HG02943 (cell line): ENCODE results near the gene CD19.
"Not testable (repeated sequence)": the region's sequence is repeated elsewhere in the genome, so short reads cannot be mapped to it uniquely, and the experiment has no call there.

Source experiments
- ATAC-seq: cut with Tn5 transposase; IDR thresholded peaks from one replicate; pipeline ENCODE4 v1.9.1; 2021; ENCODE audit warnings: mild to moderate bottlenecking, low read depth, moderate library complexity; ENCODE audit not compliant: unreplicated experiment

CD19 gene

DNA sequence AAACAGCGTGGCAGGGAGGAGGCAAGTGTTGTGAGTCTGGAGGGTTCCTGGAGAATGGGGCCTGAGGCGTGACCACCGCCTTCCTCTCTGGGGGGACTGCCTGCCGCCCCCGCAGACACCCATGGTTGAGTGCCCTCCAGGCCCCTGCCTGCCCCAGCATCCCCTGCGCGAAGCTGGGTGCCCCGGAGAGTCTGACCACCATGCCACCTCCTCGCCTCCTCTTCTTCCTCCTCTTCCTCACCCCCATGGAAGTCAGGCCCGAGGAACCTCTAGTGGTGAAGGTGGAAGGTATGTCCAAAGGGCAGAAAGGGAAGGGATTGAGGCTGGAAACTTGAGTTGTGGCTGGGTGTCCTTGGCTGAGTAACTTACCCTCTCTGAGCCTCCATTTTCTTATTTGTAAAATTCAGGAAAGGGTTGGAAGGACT lies at the start of gene CD19:
Gene CD19 (plus strand): TSS at position 171 of the 425 bp plus-strand sequence. CDS start 30 bp downstream, at position 201.
- ATAC-seq = no peak

DNA sequence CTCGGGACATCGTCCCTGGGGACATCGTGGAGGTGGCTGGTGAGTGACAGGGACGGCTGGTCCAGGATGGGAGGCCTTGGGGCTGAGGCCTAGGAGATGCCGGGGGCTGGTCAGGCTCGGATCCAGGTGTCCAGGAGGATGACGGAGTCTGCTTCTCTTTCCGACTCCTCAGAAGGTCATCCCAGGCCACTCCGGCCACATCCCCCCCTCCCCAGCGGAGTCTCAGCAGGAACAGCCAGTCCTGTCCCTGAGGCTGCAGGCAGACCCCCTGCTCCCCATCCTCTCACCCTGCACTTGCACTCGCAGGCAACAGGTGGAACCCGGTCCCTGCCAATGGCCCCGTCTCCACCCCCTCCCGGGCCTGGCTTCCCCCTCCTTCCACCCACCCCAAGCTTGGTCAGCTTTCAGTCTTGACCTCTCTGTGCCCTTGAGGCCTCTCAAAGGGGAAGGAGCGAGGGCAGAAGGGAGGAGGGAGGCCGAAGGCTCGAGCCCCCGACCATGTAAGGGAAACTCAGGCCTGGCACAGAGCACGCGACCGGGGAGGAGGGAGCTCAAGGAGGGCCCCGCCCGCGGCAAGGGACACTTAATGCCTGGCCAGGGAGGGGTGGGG lies 49.1 kb upstream of the CD19 start:
- no peak for ATAC-seq

DNA sequence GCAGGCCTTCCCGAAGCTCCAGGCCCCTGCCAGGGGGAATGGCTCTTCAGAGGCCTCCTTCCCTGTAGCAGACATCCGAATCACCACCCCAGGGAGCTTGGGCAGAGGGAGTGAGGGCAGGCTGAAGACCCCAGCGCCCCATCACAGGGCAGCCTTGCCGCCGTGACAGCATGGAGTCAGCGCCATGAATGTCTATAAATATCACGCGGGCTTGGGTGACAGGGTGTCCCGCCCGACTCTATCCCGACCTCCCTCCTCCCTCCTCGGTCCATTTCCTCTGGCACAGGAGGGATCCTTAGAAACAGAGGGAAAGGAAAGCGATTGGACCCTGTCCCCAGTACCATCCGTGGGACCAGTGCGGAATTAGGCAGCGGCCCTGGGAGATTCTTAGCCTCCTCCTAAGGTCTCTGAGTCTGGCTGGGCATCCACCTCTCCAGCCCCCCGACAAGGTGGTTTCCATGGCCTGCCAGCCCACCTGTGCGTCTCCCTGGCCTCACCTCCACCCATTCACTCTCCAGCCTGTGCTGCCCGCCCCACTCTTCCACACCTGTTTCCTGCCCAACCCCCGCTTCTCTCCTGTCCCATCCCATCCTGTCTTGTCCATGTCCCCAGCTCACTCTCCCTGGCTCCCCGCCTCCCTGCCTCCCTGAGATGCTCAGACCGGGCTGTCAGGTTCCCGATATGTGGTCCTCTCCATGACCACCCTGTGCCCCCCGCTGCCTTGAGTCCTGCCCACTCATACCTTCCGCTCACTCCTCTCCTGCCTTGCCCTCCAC lies 48.4 kb upstream of the CD19 start:
- no peak for ATAC-seq

DNA sequence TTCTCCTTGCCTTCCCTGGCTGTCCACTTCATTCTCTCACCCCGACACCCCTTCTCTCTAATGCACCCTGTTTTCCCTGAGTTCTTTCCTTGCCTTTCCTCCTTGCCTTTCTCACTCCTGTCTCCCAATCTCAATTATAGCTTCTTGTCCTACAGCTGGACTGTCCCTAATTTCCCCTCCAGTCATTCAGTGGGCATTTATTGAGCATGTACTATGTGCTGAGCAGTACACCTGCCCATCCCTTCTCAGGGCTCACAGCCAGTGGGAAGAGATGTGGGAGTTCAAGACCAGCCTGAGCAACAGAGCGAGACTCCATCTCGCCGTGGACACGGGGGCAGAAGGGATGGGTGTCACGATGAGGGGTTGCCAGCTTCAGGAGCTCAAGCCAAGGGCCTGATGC lies 47.7 kb upstream of the CD19 start:
- ATAC-seq = no peak

DNA sequence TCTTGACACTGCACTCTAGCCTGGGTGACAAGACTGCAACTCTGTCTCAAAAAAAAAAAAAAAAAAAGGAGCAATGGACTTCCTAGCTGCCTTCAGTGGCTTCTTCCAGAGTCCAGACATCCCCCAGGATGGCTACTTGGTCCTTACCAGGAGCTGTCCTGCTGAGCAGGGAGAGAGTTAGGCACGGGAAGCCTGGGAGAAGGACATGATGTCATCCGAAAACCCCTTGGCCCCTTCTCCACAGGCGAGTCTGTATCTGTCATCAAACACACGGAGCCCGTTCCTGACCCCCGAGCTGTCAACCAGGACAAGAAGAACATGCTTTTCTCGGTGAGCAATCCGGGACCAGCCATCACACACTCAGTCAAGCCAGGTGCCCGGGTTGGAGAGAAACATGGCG lies 44.8 kb upstream of the CD19 start:
- no peak for ATAC-seq

DNA sequence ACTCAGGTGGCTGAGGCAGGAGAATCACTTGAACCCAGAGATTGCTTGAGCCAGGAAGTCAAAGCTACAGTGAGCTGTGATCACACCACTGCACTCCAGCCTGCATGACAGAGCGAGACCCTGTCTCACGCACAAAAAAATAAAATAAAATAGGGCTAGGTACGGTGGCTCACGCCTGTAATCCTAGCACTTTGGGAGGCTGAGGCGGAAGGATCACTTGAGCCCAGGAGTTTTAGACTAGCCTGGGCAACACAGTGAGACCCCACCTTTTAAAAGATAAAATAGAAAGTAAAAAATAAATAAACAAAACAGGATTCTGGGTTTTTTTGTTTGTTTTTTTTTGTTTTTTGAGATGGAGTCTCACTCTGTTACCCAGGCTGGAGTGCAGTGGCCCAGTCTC lies 41.4 kb upstream of the CD19 start:
- ATAC-seq = not testable (repeated sequence)

DNA sequence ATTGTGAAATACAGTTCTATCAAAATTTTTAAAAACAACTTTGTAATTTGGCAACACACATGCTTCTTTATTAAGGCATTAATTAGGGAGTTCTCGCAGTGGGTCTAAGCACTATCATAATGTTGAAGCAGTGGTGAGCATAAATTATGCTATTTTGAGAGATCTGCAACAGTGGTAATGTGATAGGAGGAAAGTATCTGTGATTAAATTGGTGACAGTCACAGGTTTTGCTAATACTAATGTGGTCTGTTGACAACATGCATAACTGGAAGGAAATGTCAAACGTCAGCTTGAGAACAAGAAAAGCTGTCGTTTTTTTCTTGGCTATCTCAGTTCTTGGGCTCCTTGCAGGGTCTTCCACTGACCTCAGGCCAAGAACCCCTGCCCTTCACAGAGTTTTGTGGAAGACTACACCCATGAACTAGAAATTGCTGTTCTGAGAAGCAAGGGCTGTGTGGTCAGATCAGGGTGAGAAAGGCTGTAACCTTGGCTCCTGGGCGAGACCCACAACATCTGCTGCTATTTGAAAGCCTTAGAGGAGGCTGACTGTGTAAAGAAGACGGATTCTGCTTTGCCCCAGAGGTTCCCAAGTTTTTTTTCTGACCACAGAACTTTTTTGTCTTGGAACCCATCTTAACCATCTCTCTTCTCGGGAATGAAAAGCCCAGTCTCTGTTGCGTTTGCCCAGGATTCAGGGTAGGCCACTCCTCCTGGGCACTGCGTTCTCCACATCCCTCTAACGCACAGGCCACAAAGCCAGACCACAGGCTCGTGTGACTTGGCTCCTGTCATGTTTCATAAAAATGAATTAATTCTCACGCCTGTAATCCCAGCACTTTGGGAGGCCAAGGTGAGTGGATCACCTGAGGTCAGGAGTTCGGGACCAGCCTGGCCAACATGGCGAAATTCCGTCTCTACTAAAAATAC lies 39.5 kb upstream of the CD19 start:
- no peak for ATAC-seq

DNA sequence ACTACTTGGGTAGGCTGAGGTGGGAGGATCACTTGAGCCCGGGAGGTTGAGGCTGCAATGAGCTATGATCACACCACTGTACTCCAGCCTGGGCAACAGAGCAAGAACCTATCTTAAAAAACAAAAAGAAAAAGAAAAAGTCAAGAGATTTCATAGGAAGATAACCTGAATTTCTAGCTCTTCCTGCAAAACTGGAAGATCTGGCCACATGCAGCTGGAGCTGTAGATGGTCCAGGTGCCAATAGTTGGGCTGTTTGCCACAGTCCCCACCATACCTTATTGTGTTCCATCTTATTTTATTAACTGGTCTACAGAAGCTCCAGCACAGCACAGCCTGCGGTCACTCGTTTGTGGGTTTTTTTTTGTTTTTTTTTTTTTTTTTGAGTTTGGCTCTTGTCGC lies 38.5 kb upstream of the CD19 start:
- ATAC-seq = no peak

DNA sequence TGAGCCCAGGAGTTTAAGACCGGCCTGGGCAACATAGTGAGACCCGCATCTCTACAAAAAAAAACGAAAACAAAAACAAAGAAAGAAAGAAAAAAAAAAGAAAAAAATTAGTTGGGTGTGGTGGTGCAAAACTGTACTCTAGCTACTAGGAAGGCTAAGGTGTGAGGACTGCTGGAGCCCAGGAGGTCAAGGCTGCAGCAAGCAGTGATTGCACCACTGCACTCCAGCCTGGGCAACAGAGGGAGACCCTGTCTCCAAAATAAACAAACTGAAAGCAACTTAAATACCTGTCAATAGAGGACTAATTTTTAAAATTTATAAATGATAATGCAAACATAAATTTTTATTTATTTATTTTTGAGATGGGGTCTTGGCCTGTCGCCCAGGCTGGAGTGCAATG lies 36.2 kb upstream of the CD19 start:
- ATAC-seq = no peak

DNA sequence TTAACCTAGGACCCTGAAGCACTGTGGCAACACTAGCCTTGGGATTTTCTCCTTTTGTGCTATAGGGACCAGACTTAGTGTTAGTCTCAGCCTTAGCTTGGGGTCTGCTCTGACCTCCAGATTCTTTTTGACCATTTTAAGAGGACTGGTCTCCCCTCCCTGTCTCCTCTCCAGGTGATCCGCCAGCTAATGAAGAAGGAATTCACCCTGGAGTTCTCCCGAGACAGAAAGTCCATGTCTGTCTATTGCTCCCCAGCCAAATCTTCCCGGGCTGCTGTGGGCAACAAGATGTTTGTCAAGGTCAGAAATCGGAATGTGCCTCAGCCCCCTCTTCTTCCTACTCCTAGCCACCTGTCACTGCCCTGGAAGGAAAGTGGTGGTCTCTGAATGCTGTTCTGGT lies 33.9 kb upstream of the CD19 start:
- no peak for ATAC-seq

DNA sequence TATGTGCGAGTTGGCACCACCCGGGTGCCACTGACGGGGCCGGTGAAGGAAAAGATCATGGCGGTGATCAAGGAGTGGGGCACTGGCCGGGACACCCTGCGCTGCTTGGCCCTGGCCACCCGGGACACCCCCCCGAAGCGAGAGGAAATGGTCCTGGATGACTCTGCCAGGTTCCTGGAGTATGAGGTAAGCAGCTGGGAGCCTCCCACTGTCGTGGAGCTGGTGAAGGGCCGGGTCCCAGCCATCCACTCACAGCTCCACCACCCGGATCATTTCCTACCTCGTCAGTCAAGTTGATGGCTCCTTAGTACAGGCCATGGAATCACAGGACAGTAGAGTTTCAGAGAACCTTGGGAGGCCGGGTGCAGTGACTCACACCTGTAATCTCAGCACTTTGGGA lies 33.5 kb upstream of the CD19 start:
- ATAC-seq = no peak

DNA sequence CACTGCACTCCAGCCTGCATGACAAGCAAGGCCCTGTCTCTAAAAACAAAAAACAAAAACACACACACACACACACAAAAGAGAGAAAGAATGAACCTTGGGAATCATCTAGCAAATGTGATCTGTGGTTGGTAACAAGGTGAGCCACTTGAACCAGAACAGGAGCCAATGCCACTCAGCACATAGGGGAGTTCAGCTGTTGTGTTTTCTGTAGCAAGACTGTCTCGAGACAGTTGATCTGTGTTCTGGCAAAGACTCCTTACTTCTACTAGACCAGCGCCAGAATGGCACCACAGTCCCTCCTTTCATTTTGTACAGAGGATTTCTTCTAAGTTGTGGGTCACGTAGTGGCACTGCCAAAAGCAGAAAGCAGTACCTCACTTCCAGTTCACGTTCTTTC lies 32.8 kb upstream of the CD19 start:
- ATAC-seq = no peak

DNA sequence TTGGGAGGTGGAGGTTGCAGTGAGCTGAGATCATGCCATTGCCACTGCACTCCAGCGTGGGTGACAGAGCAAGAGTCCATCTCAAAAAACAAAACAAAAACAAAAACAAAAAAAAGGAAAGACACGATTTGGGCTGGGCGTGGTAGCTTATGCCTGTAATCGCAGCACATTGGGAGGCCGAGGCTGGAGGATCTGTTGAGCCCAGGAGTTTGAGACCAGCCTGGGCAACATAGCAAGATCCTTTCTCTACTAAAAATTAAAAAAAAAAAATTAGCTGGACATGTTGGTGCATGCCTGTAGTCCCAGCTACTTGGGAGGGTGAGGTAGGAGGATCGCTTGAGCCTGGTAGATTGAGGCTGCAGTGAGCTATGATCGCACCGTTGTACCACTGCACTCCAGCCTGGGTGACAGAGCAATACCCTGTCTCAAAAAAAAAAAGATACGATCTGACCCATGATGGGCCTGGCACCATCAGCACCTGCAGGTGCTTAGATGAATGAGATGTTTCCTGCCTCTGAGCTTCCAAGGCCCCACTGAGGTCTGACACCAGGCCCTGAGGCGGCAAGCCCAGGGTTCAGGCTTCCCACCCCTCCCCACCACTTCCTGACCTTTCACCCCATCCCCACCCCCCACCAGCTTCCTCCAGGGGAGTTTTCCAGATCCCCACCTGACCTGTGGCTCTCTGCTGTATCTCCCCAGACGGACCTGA lies 31.7 kb upstream of the CD19 start:
- no peak for ATAC-seq

DNA sequence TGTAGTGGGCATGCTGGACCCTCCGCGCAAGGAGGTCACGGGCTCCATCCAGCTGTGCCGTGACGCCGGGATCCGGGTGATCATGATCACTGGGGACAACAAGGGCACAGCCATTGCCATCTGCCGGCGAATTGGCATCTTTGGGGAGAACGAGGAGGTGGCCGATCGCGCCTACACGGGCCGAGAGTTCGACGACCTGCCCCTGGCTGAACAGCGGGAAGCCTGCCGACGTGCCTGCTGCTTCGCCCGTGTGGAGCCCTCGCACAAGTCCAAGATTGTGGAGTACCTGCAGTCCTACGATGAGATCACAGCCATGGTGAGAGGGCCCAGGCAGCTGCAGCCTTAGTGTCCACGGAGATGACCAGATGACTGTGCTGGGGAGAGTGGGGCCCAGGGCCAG lies 31.2 kb upstream of the CD19 start:
- ATAC-seq = no peak

DNA sequence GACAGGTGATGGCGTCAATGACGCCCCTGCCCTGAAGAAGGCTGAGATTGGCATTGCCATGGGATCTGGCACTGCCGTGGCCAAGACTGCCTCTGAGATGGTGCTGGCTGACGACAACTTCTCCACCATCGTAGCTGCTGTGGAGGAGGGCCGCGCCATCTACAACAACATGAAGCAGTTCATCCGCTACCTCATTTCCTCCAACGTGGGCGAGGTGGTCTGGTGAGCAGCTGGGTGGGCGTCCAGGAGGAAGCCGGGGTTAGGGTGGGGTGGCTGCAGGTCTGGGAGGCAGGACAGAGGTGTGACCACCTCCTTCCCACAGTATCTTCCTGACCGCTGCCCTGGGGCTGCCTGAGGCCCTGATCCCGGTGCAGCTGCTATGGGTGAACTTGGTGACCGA lies 29.9 kb upstream of the CD19 start:
- ATAC-seq = no peak

DNA sequence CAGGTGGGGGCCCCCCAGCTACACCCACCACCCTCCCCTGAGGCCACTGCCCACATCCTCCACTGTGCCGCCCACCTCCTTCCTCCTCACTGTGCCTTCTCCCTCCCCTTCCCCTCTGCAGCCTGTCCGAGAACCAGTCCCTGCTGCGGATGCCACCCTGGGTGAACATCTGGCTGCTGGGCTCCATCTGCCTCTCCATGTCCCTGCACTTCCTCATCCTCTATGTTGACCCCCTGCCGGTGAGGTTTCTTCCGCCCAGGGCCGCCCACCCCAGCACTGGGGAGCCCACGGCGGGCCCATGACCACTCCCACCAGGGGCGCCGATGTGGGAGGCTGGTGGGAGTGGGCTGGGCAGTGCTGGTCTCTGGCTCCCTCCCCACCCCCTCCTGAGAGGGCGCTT lies 28.9 kb upstream of the CD19 start:
- no peak for ATAC-seq

DNA sequence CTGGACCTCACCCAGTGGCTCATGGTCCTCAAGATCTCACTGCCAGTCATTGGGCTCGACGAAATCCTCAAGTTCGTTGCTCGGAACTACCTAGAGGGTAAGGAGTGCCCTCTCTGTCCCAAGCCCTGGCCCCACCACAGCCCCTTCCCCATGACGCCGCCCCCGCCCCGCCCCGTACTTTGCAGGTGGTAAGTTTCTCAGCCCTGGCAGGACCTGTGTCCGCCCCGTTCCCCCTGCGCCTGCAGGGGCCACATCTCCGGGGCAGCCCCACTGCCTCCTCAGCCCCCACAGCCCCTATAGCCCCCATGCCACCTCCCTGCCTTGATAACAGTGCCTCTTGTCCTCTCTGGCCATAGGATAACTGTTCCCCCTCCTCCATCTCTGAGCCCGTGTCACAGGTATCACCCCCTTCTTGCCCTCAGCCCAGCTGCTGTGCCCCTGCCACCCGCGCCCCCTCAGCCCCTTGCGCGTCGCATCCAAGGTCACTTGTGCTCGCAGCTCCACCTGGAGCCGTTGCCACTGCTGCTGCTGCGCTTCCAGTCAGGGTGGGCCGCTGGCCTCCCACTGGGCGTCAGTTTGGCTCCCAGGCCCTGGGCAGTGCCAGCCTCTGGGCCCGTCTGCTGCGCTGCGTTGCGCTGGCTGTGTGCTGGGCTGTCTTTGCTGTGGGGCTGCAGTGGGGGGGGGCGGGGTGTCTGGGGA lies 28.3 kb upstream of the CD19 start:
- ATAC-seq = no peak

DNA sequence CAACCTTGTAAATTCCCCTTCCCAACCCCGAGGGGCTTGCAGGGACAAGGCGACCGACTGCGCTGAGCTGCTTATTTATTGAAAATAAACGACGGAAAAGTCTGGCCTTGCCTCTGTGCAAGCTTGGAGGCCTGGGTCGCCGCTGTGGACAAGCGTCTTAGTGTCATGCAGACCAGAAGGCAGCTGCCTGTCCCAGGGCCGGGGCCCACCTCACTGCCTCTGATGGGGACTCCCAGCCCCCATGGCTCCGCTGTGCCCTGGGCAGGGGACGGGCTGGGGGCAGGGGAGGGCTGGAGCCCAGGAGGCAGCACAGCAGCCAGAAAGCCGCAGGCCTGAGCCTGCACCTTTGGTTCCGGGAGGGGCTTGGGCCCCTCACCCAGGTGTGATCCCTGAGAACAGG lies 27.4 kb upstream of the CD19 start:
- ATAC-seq = no peak

DNA sequence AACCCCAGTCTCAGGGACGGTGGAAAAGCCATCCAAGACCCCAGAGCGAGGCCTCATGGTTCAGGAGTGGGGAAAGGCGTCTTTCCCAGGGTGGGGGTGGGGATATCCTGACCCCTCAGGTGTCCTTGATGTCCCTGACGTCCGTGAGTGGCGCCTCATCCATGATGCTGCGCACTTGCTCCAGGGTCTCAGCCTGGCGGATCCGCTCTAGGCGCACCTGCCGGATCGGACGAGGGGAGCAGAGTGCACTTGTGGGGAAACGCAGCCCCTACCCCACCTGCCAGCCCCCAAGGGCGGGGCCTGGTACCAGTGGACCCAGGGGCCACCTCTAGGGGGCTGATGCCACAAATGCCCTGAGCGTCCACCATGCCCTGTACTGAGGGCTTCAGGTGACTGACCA lies 26.9 kb upstream of the CD19 start:
- ATAC-seq = no peak

DNA sequence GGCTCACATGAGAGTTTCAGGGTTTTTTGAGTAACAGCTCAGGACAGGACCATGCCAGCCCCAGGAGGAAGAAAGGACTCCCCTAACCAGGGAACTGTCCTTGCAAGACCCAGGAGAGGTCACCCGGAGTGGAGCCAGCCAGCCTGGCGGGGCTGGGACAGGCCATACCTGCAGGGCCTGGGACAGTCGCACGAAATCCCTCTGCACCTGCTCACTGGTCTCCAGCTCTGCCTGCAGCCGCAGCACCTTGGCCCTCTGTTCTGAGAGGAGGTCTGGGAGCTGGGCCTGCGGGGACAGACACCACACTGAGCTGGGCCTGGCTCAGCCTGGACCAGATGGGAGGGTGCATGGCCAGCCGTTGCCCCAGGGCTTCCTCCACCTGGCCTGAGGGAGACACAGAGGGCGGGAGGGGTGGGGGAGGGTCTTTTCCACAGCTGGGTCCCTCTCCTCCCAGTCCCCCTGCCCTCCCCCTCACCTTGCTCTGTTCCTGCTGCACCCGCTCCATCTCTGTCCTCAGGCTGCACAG lies 26.5 kb upstream of the CD19 start:
- ATAC-seq = no peak
